A549 treated with AZD2906 at 1 μM for 4 hours (cell line): Measurements from ENCODE around the gene CCDC32. TPM values are rescaled to one million over a fixed set of nuclear protein-coding genes. Genes with fewer than 3 reads are reported as not detected.

Experiments used
- total RNA-seq: library from RNA; stranded (reverse); fragments of 200-300 nt; extraction: Qiagen RNA extraction; gene quantifications from 5 replicates; pipeline ENCODE4 v1.2.3, GENCODE V29; 2022

The CCDC32 gene, protein sequence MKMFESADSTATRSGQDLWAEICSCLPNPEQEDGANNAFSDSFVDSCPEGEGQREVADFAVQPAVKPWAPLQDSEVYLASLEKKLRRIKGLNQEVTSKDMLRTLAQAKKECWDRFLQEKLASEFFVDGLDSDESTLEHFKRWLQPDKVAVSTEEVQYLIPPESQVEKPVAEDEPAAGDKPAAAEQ
- 11.0 to 22.3 TPM (median 13.3 TPM) in 5 replicates for total RNA-seq

DNA sequence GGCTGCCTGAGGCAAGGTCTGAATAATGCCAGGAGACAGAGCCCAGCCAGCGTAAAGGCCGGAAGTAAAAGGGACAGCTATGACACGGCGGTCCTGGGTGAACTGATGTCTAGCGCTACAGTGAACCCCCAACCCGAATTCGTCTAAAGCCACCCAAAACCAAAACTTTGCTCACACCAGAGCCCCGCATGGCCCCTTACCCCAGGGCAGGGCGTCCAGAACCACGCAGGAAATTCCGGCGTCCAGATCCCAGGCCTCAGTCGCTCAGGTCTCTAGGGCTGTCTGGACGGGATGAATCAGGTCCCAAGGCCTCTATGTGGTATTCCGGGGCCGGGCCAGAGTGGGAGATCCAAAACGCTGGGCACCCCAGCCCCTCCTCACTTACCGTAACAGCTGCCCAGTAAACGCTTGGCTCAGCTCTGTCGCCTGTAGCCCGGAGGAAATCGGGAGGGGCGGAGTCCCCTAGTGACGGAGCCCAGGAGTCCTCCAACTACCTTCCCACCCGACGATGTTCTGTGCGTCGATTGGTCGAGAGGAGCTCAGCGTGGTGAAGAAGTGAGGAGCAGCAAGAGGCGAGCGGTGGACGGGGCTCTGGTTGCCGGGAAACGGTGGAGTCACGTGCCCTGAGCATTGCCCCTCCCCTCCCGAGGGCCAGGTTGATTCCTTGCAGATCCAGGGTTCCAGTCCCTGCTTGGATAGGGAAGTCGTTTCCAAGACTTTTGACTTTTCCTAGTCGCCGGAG is at the start of gene CCDC32:
CCDC32 (minus strand) TSS at position 452 of the 742 bp plus-strand sequence. CDS start 2,027 bp downstream, outside the sequence.

DNA sequence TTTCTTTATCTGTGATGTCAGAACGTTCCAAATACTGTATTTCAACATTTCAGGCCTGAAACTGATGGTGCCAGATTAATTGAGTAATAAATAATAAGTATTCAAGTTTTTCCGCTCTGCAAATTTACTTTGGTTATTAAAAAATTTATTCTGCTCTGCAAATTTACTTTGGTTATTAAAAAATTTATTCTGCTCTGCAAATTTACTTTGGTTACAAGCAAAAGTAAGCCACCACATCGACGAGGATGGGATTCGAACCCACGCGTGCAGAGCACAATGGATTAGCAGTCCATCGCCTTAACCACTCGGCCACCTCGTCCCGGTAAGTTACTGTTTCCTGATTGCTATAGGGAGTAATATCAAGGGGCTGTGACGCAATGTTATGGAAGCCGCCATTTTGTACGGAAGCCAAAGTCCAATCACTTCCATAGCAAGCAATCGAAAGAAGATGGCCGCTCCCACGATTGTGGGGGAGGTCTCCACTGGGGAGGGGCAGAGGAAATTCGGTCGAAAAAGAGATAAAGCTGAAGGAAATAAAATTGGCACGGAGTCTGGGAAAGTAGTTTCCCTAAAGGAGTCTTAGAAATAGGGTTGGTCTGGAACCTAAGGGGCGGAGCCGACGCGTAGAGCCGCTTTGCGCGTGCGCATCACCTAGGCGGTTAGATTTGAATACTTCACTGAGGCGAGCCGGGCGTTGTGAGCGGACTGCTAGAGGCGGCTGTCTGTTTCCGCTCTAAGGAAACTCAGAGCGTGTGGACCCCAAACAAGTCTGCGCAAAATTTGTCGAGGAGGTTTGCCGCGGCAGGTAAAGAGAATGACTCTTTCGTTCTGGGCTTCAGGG is 29.0 kb upstream of the CCDC32 start, which contains the start of gene KNL1:
KNL1 (plus strand) TSS at position 662 of the 841 bp plus-strand sequence. CDS start 8,683 bp downstream, outside the sequence.

DNA sequence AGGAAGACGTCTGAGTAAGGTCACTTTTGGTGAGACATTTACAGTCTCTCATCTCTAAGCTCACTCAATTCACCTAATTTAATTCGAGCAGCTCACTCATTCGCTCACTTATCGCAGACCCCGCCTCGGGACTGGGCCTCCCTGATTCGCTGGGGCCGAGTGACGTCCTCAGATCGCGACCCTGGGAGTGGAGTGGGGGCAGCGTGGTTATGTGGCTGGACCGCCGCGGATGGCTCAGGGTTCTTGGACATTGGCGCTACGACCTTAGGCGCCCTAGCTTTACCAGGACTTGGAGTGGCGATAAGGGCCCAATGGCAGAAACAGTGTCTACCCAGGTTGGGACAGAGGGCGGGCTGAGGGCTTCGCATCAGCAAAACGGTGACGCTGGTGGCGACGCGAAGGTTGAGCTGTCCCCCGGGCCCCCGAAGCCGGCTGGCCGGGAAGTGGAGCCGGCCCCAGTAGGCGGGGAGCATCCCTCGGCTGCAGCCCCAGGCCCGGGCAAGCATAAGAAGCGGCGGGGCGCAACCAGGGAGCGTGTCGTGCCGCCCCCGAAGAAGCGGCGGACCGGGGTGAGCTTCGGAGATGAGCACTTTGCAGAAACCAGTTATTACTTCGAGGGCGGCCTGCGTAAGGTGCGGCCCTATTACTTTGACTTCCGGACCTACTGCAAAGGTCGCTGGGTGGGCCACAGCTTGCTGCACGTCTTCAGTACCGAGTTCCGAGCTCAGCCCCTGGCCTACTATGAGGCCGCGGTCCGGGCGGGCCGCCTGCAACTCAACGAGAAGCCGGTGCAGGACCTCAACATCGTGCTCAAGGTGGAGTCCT is 4.5 kb upstream of the CCDC32 start, which contains the start of gene RPUSD2:
RPUSD2 (plus strand) TSS at position 171 of the 825 bp plus-strand sequence; CDS start at position 210, 39 bp downstream.

Other genes with a start within 250 kb of the CCDC32 start
- 5.7 to 7.8 TPM (median 6.6 TPM) in 5 replicates for gene INAFM2, start 241.3 kb downstream of the CCDC32 start, total RNA-seq
- 19.1 to 21.4 TPM (median 20.8 TPM) in 5 replicates for gene CCDC9B, start 224.1 kb downstream of the CCDC32 start, total RNA-seq
- not detected in 5 replicates for gene PHGR1, start 214.0 kb downstream of the CCDC32 start, total RNA-seq
- 1.00 to 2.5 TPM (median 1.8 TPM) in 5 replicates for gene DISP2, start 206.8 kb downstream of the CCDC32 start, total RNA-seq
- gene KNSTRN, start 182.3 kb downstream of the CCDC32 start, total RNA-seq = 43.0 to 56.5 TPM (median 47.7 TPM) in 5 replicates
- gene IVD, start 159.2 kb downstream of the CCDC32 start, total RNA-seq = 11.1 to 12.9 TPM (median 11.7 TPM) in 5 replicates
- gene BAHD1, start 124.1 kb downstream of the CCDC32 start, total RNA-seq = 9.8 to 11.7 TPM (median 11.2 TPM) in 5 replicates
- 12.9 to 20.9 TPM (median 19.1 TPM) in 5 replicates for gene CHST14, start 94.1 kb downstream of the CCDC32 start, total RNA-seq
- 12.8 to 17.5 TPM (median 15.8 TPM) in 5 replicates for gene RPUSD2, start 4.3 kb upstream of the CCDC32 start, total RNA-seq
- gene KNL1, start 29.2 kb upstream of the CCDC32 start, total RNA-seq = 5.3 to 8.2 TPM (median 6.1 TPM) in 5 replicates
- gene RAD51, start 130.1 kb upstream of the CCDC32 start, total RNA-seq = 17.9 to 21.0 TPM (median 20.6 TPM) in 5 replicates
- gene RMDN3, start 190.2 kb upstream of the CCDC32 start, total RNA-seq = 20.7 to 22.6 TPM (median 21.8 TPM) in 5 replicates
- 7.1 to 9.5 TPM (median 8.3 TPM) in 5 replicates for gene GCHFR, start 199.0 kb upstream of the CCDC32 start, total RNA-seq
- 0.03 to 0.06 TPM (median 0.04 TPM) in 4 of 5 replicates, not detected in the other for gene C15orf62, start 204.9 kb upstream of the CCDC32 start, total RNA-seq
- 15.4 to 18.5 TPM (median 17.0 TPM) in 5 replicates for gene ZFYVE19, start 242.0 kb upstream of the CCDC32 start, total RNA-seq
- gene DNAJC17, start 242.4 kb upstream of the CCDC32 start, total RNA-seq = 19.6 to 25.2 TPM (median 23.2 TPM) in 5 replicates